SK-N-SH treated with all-trans-retinoic acid at 6 μM for 48 hours (cell line): ENCODE measurements around the gene QSOX1.

Experiments
- ARNTL ChIP-seq: fragments of 450-650 bp; formaldehyde crosslinking; IDR thresholded peaks from 2 replicates; pipeline ENCODE4 v1.5.0; 2020; ENCODE audit warnings: low read depth, mild to moderate bottlenecking, moderate library complexity, borderline replicate concordance
- BACH2 ChIP-seq: fragments of 250-450 bp; sonication (Bioruptor Pico); IDR thresholded peaks from 2 replicates; pipeline ENCODE4 v1.9.0; 2021; ENCODE audit warnings: mild to moderate bottlenecking, borderline replicate concordance
- ESRRG ChIP-seq: fragments of 250-450 bp; sonication (Bioruptor Pico); IDR thresholded peaks from 2 replicates; pipeline ENCODE4 v1.6.1; 2021; ENCODE audit warnings: mild to moderate bottlenecking
- RARB ChIP-seq: fragments of 250-450 bp; sonication (Bioruptor Pico); IDR thresholded peaks from 2 replicates; pipeline ENCODE4 v1.8.0; 2021; ENCODE audit warnings: mild to moderate bottlenecking, moderate library complexity
- SNAI2 ChIP-seq: fragments of 250-450 bp; sonication (Bioruptor Pico); IDR thresholded peaks from 2 replicates; pipeline ENCODE4 v1.5.0; 2020; ENCODE audit warnings: mild to moderate bottlenecking, moderate library complexity
- TOX ChIP-seq: fragments of 250-450 bp; sonication (Bioruptor Pico); IDR thresholded peaks from 2 replicates; pipeline ENCODE4 v1.8.0; 2021; ENCODE audit warnings: mild to moderate bottlenecking, moderate library complexity, borderline replicate concordance
- ZFP3 ChIP-seq: fragments of 250-450 bp; sonication (Bioruptor Pico); IDR thresholded peaks from 2 replicates; pipeline ENCODE4 v1.5.0; 2020; ENCODE audit warnings: mild to moderate bottlenecking, moderate library complexity
- ZNF70 ChIP-seq: fragments of 450-650 bp; formaldehyde crosslinking; IDR thresholded peaks from 2 replicates; pipeline ENCODE4 v1.5.0; 2020; ENCODE audit warnings: mild to moderate bottlenecking, moderate library complexity
- TF ChIP-seq, protein P1 (sequence below): fragments of 250-450 bp; sonication (Bioruptor Pico); IDR thresholded peaks from 2 replicates; pipeline ENCODE4 v1.8.0; 2020; ENCODE audit warnings: mild to moderate bottlenecking, moderate library complexity, borderline replicate concordance
- TF ChIP-seq, protein P2 (sequence below): fragments of 250-450 bp; sonication (Bioruptor Pico); IDR thresholded peaks from 2 replicates; pipeline ENCODE4 v1.8.0; 2021; ENCODE audit warnings: low read depth, mild to moderate bottlenecking, moderate library complexity, borderline replicate concordance

DNA sequence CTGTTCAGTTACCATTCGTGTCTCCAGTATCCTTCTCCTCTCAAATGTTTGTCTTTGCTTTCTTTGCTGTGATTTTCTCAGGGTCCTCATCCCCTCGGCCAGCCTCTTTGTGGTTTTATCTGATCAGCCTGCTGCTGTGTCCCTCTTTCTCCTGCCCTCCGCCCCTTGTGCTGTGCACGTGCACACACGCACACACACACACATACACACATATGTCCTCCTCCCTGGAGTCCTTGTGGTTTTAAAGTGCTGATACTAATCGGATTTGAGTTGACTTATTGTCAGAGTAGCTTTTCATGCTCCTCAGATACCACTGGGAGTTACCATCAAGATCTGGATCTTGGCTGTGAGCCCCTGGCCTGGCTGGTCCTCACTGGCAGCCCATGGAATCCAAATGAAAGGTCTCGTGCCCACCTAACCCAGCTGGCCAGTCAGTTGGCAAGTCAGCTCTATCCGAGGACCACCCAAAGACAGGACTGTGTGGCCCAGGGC lies 34.1 kb downstream of the QSOX1 start:
- TF ChIP-seq SNAI2 (CRISPR knock-in tag) (no peak), RARB (no peak), ESRRG (CRISPR knock-in tag) (no peak), ARNTL (no peak), ZFP3 (CRISPR knock-in tag) (no peak), ZNF70 (CRISPR knock-in tag) (no peak), TOX (CRISPR knock-in tag) (no peak), BACH2 (no peak)
- TF ChIP-seq, protein P1, sequence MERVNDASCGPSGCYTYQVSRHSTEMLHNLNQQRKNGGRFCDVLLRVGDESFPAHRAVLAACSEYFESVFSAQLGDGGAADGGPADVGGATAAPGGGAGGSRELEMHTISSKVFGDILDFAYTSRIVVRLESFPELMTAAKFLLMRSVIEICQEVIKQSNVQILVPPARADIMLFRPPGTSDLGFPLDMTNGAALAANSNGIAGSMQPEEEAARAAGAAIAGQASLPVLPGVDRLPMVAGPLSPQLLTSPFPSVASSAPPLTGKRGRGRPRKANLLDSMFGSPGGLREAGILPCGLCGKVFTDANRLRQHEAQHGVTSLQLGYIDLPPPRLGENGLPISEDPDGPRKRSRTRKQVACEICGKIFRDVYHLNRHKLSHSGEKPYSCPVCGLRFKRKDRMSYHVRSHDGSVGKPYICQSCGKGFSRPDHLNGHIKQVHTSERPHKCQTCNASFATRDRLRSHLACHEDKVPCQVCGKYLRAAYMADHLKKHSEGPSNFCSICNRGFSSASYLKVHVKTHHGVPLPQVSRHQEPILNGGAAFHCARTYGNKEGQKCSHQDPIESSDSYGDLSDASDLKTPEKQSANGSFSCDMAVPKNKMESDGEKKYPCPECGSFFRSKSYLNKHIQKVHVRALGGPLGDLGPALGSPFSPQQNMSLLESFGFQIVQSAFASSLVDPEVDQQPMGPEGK: no peak
- TF ChIP-seq, protein P2, sequence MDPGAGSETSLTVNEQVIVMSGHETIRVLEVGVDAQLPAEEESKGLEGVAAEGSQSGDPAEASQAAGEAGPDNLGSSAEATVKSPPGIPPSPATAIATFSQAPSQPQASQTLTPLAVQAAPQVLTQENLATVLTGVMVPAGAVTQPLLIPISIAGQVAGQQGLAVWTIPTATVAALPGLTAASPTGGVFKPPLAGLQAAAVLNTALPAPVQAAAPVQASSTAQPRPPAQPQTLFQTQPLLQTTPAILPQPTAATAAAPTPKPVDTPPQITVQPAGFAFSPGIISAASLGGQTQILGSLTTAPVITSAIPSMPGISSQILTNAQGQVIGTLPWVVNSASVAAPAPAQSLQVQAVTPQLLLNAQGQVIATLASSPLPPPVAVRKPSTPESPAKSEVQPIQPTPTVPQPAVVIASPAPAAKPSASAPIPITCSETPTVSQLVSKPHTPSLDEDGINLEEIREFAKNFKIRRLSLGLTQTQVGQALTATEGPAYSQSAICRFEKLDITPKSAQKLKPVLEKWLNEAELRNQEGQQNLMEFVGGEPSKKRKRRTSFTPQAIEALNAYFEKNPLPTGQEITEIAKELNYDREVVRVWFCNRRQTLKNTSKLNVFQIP (CRISPR knock-in tag): no peak
